Upper lobe of left lung (tissue), 6 donors: Measurements from ENCODE around the gene SH3RF1. TPM values are rescaled to one million over a fixed set of nuclear protein-coding genes. Genes with fewer than 3 reads are reported as not detected.
A peak's percentile ranks its signal among the peaks of the same experiment; 100 is the strongest.

Experiments
- ATAC-seq, 2 donors: fragments of 200-7000 bp; cut with Tn5 transposase; one replicate each; pipeline ENCODE4 v1.9.1; 2022; ENCODE audit warnings: mild to moderate bottlenecking in 2 of 2, moderate library complexity in 2 of 2; ENCODE audit not compliant: low FRiP score in 2 of 2
- DNase-seq, 2 donors: peaks; one replicate each; pipeline ENCODE4 v3.0.0-alpha.2; 2019 to 2020
- H3K27ac ChIP-seq, 4 donors: fragments of 200-600 bp; sonication (generic); one replicate each; pipeline ENCODE4 v1.5.1; 2016 to 2019
- H3K27me3 ChIP-seq, 4 donors: fragments of 200-600 bp; sonication (generic); one replicate each; pipeline ENCODE4 v1.5.1; 2017 to 2019
- H3K36me3 ChIP-seq, 4 donors: fragments of 200-600 bp; sonication (generic); one replicate each; pipeline ENCODE4 v1.5.1; 2016 to 2019
- H3K4me1 ChIP-seq, 4 donors: fragments of 200-600 bp; sonication (generic); one replicate each; pipeline ENCODE4 v1.5.1; 2018 to 2019
- H3K4me3 ChIP-seq, 4 donors: fragments of 200-600 bp; sonication (generic); one replicate each; pipeline ENCODE4 v1.5.1; 2017 to 2019; ENCODE audit warnings: mild to moderate bottlenecking in 2 of 4, moderate library complexity in 1 of 4
- H3K9me3 ChIP-seq, 4 donors: fragments of 200-600 bp; sonication (generic); one replicate each; pipeline ENCODE4 v1.5.1; 2018 to 2019
- CTCF ChIP-seq, 6 experiments: fragments of 450-650 bp in 4 of 6; fragments of 200-600 bp in 2 of 6; sonication (generic) in 2 of 6; IDR thresholded peaks; one replicate each; pipeline ENCODE4 v1.5.1; 2016 to 2019; ENCODE audit warnings: antibody characterized with exemption in 6 of 6
- EP300 ChIP-seq, 4 donors: sonication (generic); formaldehyde crosslinking; IDR thresholded peaks; one replicate each; pipeline ENCODE4 v1.5.1; 2017; ENCODE audit warnings: antibody characterized with exemption in 4 of 4, control low read depth in 2 of 4
- POLR2A ChIP-seq, 4 donors: fragments of 450-650 bp; IDR thresholded peaks; one replicate each; pipeline ENCODE4 v1.5.1; 2016 to 2017; ENCODE audit warnings: antibody characterized with exemption in 4 of 4, mild to moderate bottlenecking in 2 of 4
- POLR2AphosphoS5 ChIP-seq, 2 donors: sonication (generic); formaldehyde crosslinking; IDR thresholded peaks; one replicate each; pipeline ENCODE4 v1.5.1; 2017; ENCODE audit warnings: antibody characterized with exemption in 2 of 2
- WGBS, 2 donors: methylation state at CpG; one replicate each; pipeline ENCODE4 v1.1.5; 2017 to 2018; 5-methylcytosine and 5-hydroxymethylcytosine counted together
- total RNA-seq, 6 donors: library from RNA; depleted of rRNA in 4 of 6; stranded (reverse); fragments of >200 nt in 4 of 6; gene quantifications; one replicate each; pipeline versions ENCODE4 v1.1.0 to v1.2.1, GENCODE V29; 2016 to 2021
- donor health status: DM: no; HTN: no; CAD: no; lungs with moderate emphysema.
- donor health status: DM: no; HTN: yes; CAD: no; lungs with severe emphysema.

Gene SH3RF1
- total RNA-seq, 6 donors from 2014 or later = 27.1 to 38.7 (median 34.3) TPM

- peaks cover 7 to 25% (median 21%) of the 10 kb centered on the region in 4 donors for H3K4me1 ChIP-seq
- no peak overlapping the region for H3K4me3 ChIP-seq
- TF ChIP-seq EP300 (IDR thresholded peaks at IDR 0.05) = no peak
- TF ChIP-seq POLR2AphosphoS5 (IDR thresholded peaks at IDR 0.05) = no peak
- no peaks in the 10 kb centered on the region for H3K27me3 ChIP-seq
- H3K9me3 ChIP-seq = no peaks in the 10 kb centered on the region
- peak overlapping the region in 2 of 4 donors; percentile 36 to 45 for H3K27ac ChIP-seq
- 41% methylated on average over 6 of the region's 6 CpGs for WGBS, 2 donors
- DNase-seq (no peak), ATAC-seq (peak; percentile 79 to 91)
- H3K36me3 ChIP-seq = no peaks in the 10 kb centered on the region
Measured at GRCh38 chr4:169229571-169230028, 41.2 kb downstream of the SH3RF1 start.

- TF ChIP-seq POLR2AphosphoS5 (IDR thresholded peaks at IDR 0.05) (no peak), EP300 (IDR thresholded peaks at IDR 0.05) (no peak), POLR2A (IDR thresholded peaks at IDR 0.05) (no peak)
- H3K27ac ChIP-seq = peak overlapping the region in 1 of 4 donors; percentile 45
- H3K9me3 ChIP-seq = no peaks in the 10 kb centered on the region
- WGBS, 2 donors = 89 to 92% methylated on average over 1 of the region's 1 CpG
- no peak overlapping the region for H3K4me3 ChIP-seq
- no peak for ATAC-seq
- H3K36me3 ChIP-seq = no peaks in the 10 kb centered on the region
- H3K27me3 ChIP-seq = no peaks in the 10 kb centered on the region
- H3K4me1 ChIP-seq = peaks cover 10 to 32% (median 25%) of the 10 kb centered on the region in 4 donors
- DNase-seq = no peak
Measured at GRCh38 chr4:169228076-169228475, 42.7 kb downstream of the SH3RF1 start.

- Histone ChIP-seq H3K27me3 (no peaks in the 10 kb centered on the region), H3K4me1 (peaks cover 12 to 36% (median 28%) of the 10 kb centered on the region in 4 donors), H3K9me3 (no peaks in the 10 kb centered on the region), H3K36me3 (no peaks in the 10 kb centered on the region), H3K4me3 (no peak overlapping the region), H3K27ac (no peak overlapping the region)
- TF ChIP-seq EP300 (IDR thresholded peaks at IDR 0.05) (no peak), CTCF (IDR thresholded peaks at IDR 0.05) (no peak), POLR2AphosphoS5 (IDR thresholded peaks at IDR 0.05) (no peak), POLR2A (IDR thresholded peaks at IDR 0.05) (no peak)
- no peak for ATAC-seq
- no peak for DNase-seq
Measured at GRCh38 chr4:169226565-169226964, 44.2 kb downstream of the SH3RF1 start.

- H3K9me3 ChIP-seq = no peaks in the 10 kb centered on the region
- peak overlapping the region in 2 of 4 donors; percentile 20 to 62 for H3K27ac ChIP-seq
- 32 to 42% methylated on average over 2 of the region's 2 CpGs for WGBS, 2 donors
- H3K27me3 ChIP-seq = no peaks in the 10 kb centered on the region
- DNase-seq (no peak), ATAC-seq (no peak)
- TF ChIP-seq POLR2AphosphoS5 (IDR thresholded peaks at IDR 0.05) (no peak), CTCF (IDR thresholded peaks at IDR 0.05) (no peak), POLR2A (IDR thresholded peaks at IDR 0.05) (no peak), EP300 (IDR thresholded peaks at IDR 0.05) (no peak)
- no peaks in the 10 kb centered on the region for H3K36me3 ChIP-seq
- H3K4me1 ChIP-seq = peaks cover 12 to 36% (median 28%) of the 10 kb centered on the region in 4 donors
- no peak overlapping the region for H3K4me3 ChIP-seq
Measured at GRCh38 chr4:169225812-169226211, 44.9 kb downstream of the SH3RF1 start.

- H3K9me3 ChIP-seq = no peaks in the 10 kb centered on the region
- H3K27me3 ChIP-seq = no peaks in the 10 kb centered on the region
- no peak overlapping the region for H3K4me3 ChIP-seq
- no peaks in the 10 kb centered on the region for H3K36me3 ChIP-seq
- ATAC-seq (peak in 1 of 2 donors; percentile 55), DNase-seq (no peak)
- TF ChIP-seq POLR2AphosphoS5 (IDR thresholded peaks at IDR 0.05) (peak in 1 of 2 donors; percentile 56), EP300 (IDR thresholded peaks at IDR 0.05) (no peak), POLR2A (IDR thresholded peaks at IDR 0.05) (no peak)
- H3K27ac ChIP-seq = peak overlapping the region in 2 of 4 donors; percentile 20 to 62
- 93 to 94% methylated on average over 4 of the region's 4 CpGs for WGBS, 2 donors
- peaks cover 17 to 42% (median 28%) of the 10 kb centered on the region in 4 donors for H3K4me1 ChIP-seq
Measured at GRCh38 chr4:169225058-169225751, 45.6 kb downstream of the SH3RF1 start.

GRCh38 chr4:169222761-169223160, 48.0 kb downstream of the SH3RF1 start:
- WGBS, 2 donors = 73 to 74% methylated on average over 6 of the region's 6 CpGs
- DNase-seq = no peak
- TF ChIP-seq CTCF (IDR thresholded peaks at IDR 0.05) (no peak), POLR2AphosphoS5 (IDR thresholded peaks at IDR 0.05) (peak in 1 of 2 donors; percentile 62)
- Histone ChIP-seq H3K4me3 (no peak overlapping the region), H3K4me1 (peaks cover 28 to 53% (median 36%) of the 10 kb centered on the region in 4 donors), H3K27me3 (no peaks in the 10 kb centered on the region), H3K36me3 (no peaks in the 10 kb centered on the region), H3K9me3 (no peaks in the 10 kb centered on the region), H3K27ac (peak overlapping the region in 2 of 4 donors; percentile 18 to 62)
- ATAC-seq = no peak
